ENCODE results near the gene PTN.

- TF ChIP-seq CTCF (conservative IDR thresholded peaks at IDR 0.05; ENCODE audit: low read length) (no peak), EZH2phosphoT487 (IDR thresholded peaks at IDR 0.05; ENCODE audit: borderline replicate concordance, low read depth, low read length) (no peak)
Observed at GRCh38 chr7:137283153-137283552, 60.4 kb downstream of the PTN start.

All from OCI-LY7 (cell line).